Stomach smooth muscle (tissue), 2 donors: Measurements from ENCODE around the gene SCGB1D4.
"Not testable (repeated sequence)": the region's sequence is repeated elsewhere in the genome, so short reads cannot be mapped to it uniquely, and the experiment has no call there.

Source experiments
- H3K27ac ChIP-seq: one replicate; pipeline ENCODE4 v1.7.0; 2013; ENCODE audit warnings: mild to moderate bottlenecking, low read length, inconsistent platforms
- H3K27me3 ChIP-seq, 2 donors: one replicate each; pipeline ENCODE4 v1.7.0; 2013; ENCODE audit warnings: low read length in 2 of 2; ENCODE audit not compliant: insufficient read depth in 2 of 2, control insufficient read depth in 1 of 2
- H3K36me3 ChIP-seq, 2 donors: one replicate each; pipeline ENCODE4 v1.7.0; 2013; ENCODE audit warnings: low read length in 2 of 2; ENCODE audit not compliant: control insufficient read depth in 2 of 2, insufficient read depth in 2 of 2
- H3K4me1 ChIP-seq: one replicate; pipeline ENCODE4 v1.7.0; 2013; ENCODE audit warnings: low read length; ENCODE audit not compliant: control insufficient read depth, insufficient read depth
- H3K4me3 ChIP-seq, 2 donors: one replicate each; pipeline ENCODE4 v1.7.0; 2013; ENCODE audit warnings: low read length in 2 of 2
- H3K9ac ChIP-seq, 2 donors: one replicate each; pipeline ENCODE4 v1.7.0; 2013; ENCODE audit warnings: low read length in 2 of 2, mild to moderate bottlenecking in 1 of 2
- H3K9me3 ChIP-seq, 2 donors: one replicate each; pipeline ENCODE4 v1.7.0; 2013; ENCODE audit warnings: low read length in 2 of 2; ENCODE audit not compliant: control insufficient read depth in 2 of 2
- donor health status: healthy.
- donor health status: Pancreatic carcinoma.

Gene SCGB1D4

DNA sequence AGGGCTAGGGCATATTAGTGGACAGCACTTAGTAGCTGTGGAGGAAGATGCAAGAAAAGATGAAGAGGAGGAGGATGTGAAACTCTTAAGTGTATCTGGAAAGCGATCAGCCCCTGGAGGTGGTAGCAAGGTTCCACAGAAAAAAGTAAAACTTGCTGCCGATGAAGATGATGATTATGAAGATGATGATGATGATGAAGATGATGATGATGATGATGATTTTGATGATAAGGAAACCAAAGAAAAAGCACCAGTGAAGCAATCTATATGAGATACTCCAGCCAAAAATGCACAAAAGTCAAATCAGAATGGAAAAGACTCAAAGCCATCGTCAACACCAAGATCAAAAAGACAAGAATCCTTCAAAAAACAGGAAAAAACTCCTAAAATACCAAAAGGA is 32.4 kb upstream of the SCGB1D4 start:
- H3K4me1 ChIP-seq, H3K9me3 ChIP-seq, H3K36me3 ChIP-seq, H3K9ac ChIP-seq, H3K4me3 ChIP-seq, H3K27me3 ChIP-seq, H3K27ac ChIP-seq: not testable (repeated sequence)

DNA sequence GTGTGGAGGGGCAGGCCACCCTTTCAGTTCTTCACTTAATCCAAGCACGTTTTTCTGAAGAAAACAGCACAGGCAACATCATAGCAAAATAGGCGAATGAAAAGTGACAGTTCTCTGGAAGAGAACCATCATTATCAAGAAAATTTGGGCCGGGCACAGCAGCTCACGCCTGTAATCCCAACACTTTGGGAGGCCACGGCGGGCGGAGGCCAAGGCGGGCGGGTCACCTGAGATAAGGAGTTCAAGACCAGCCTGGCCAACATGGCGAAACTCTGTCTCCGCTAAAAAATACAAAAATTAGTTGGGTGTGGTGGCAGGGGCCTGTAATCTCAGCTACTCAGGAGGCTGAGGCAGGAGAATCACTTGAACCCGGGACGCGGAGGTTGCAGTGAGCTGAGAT is 28.7 kb upstream of the SCGB1D4 start:
- H3K27ac ChIP-seq, H3K4me3 ChIP-seq, H3K9ac ChIP-seq, H3K4me1 ChIP-seq, H3K27me3 ChIP-seq, H3K9me3 ChIP-seq, H3K36me3 ChIP-seq: not testable (repeated sequence)

DNA sequence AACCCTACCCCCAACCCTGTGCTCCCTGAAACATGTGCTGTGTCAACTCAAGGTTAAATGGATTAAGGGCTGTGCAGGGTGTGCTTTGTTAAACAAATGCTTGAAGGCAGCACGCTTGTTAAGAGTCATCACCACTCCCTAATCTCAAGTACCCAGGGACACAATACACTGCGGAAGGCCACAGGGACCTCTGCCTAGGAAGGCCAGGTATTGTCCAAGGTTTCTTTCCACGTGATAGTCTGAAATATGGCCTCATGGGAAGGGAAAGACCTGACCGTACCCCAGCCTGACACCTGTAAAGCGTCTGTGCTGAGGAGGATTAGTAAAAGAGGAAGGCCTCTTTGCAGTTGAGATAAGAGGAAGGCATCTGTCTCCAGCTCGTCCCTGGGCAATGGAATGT is 27.8 kb upstream of the SCGB1D4 start:
- H3K9me3 ChIP-seq, H3K27me3 ChIP-seq, H3K4me3 ChIP-seq, H3K36me3 ChIP-seq, H3K4me1 ChIP-seq, H3K27ac ChIP-seq, H3K9ac ChIP-seq: not testable (repeated sequence)

DNA sequence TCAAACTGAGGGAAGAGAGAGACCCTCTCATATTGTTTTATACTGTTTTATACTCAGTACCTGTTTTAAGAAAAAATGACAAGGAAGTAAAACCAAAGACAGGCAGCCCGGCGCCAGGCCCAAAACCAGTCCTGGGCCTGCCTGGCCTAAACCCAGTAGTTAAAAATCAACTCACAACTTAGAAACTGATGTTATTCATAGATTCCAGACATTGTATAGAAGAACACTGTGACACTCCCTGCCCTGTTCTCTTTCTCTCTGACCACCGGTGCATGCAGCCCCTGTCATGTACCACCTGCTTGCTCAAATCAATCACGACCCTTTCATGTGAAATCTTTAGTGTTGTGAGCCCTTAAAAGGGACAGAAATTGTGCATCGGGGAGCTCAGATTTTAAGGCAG is 26.9 kb upstream of the SCGB1D4 start:
- not testable (repeated sequence) for H3K9ac ChIP-seq, H3K4me1 ChIP-seq, H3K4me3 ChIP-seq, H3K36me3 ChIP-seq, H3K27ac ChIP-seq, H3K9me3 ChIP-seq, H3K27me3 ChIP-seq

DNA sequence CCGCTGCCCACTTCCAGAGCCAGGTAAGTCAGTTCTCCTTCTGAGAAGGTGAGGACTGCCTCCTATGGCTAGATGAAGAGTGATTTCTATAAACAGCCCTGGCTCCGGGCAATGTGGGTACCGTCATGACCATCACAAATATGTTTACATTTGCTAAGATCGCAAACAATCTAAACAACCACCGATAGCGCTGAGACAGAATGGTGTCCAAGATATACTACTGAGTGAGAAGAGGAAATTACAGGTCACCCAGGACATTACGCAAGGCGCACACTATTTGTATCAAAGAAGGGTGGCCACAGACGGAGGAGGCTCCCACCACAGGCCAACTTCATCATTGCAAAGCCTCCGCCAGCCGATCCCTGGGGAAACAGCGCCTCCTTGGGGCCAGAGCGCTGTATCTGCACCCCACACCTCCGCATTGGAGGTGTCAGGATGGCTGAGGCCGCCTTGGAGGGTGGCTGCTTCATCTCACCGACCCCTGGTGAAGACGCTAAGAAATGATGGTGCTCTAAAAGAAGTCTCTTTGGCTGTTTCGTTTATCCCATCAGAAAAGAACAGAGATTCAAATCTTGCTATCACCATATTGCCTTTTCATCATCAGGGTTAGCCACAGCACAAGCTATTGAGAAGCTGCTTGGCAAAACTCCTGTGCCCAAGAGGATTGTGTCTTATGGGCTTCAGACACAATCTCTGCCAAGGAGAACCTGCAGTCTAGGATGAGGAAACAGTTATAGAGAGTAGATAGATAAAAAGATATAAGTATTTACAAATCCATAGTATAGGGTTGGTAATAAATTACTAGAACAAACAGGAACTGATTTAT is 26.1 kb upstream of the SCGB1D4 start:
- no peak overlapping the region for H3K4me3 ChIP-seq

DNA sequence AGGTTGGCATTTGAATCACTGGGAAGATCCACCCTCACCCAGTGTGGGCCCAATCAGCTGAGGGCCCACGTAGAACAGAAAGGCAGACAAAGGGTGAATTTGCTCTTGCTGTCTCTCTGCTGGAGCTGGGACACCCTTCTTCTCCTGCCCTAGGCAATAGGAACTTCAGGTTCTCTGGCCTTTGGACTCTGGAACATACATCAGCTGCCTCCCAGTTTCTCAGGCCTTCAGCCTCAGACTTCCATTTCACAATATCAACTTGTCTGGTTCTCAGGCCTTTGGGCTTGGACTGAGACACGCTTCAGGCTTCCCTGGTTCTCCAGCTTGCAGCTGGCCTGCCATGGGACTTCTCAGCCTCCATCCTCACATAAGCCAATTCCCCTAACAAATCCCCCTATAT is 23.6 kb upstream of the SCGB1D4 start:
- Histone ChIP-seq H3K9ac (no peak overlapping the region), H3K27ac (no peak overlapping the region), H3K36me3 (no peaks in the 10 kb centered on the region), H3K27me3 (peaks cover 7 to 9% of the 10 kb centered on the region in 2 donors), H3K4me1 (no peaks in the 10 kb centered on the region), H3K9me3 (no peaks in the 10 kb centered on the region), H3K4me3 (no peak overlapping the region)

More for the DNA sequence above, 26.1 kb upstream of the SCGB1D4 start:
- Histone ChIP-seq H3K36me3 (no peaks in the 10 kb centered on the region), H3K27ac (no peak overlapping the region), H3K27me3 (peaks cover 7 to 9% of the 10 kb centered on the region in 2 donors), H3K4me1 (no peaks in the 10 kb centered on the region), H3K9ac (no peak overlapping the region), H3K9me3 (no peaks in the 10 kb centered on the region)

DNA sequence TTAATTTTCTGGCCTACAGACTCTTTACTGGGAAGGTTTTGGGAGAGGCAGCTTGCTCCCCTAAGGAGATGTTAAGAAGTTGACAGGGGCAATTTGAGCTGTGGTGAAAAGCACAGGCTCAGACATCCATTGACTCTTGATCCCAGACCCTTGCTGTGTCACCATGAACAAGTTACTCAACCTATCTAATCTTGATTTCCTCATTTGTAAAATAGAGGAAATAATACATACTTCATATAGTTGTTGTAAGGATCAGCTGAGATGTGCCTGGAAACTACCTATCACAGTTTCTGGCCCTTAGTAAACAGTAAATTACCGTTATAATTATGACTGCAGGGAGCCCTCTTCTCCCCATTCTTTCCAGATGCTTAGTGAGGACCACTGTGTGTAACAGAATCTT is 16.6 kb upstream of the SCGB1D4 start:
- Histone ChIP-seq H3K4me1 (no peaks in the 10 kb centered on the region), H3K9ac (no peak overlapping the region), H3K27me3 (peaks cover 8 to 9% of the 10 kb centered on the region in 2 donors), H3K27ac (no peak overlapping the region), H3K9me3 (no peaks in the 10 kb centered on the region), H3K4me3 (no peak overlapping the region), H3K36me3 (no peaks in the 10 kb centered on the region)

DNA sequence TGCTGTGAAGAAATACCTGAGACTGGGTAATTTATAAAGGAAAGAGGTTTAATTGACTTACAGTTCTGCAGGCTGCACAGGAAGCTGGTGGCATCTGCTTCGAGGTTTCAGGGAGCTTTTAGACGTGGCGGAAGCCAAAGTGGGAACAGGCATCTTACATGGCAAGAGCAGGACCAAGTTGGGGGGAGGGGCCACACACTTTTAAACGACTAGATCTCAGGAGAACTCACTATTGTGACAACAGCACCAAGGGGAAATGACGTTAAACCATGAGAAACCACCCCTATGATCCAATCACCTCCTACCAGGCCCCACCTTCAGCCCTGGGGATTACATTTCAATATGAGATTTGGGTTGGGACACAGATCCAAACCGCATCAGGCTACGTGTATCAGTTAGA is 11.1 kb upstream of the SCGB1D4 start:
- Histone ChIP-seq H3K9ac (no peak overlapping the region), H3K36me3 (no peaks in the 10 kb centered on the region), H3K27me3 (peaks cover 8 to 10% of the 10 kb centered on the region in 2 donors), H3K27ac (no peak overlapping the region), H3K4me1 (no peaks in the 10 kb centered on the region), H3K4me3 (no peak overlapping the region), H3K9me3 (no peaks in the 10 kb centered on the region)

DNA sequence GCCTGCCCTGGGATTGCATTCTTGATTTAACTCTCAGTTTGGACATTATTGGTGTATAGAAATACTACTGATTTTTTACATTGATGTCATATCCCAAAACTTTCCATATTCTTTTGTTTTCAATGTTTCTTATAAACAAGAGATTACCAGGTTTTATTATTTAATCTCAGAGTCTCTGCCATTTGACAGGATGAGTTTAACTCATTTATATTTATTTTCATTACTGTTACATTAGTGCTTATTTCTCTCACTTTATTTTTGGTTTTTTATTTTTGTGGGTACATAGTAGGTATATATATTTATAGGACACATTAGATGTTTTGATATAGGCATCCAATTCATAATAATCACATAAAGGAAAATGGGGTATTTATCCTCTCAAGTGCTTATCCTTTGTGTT is 9.1 kb upstream of the SCGB1D4 start:
- Histone ChIP-seq H3K36me3 (no peaks in the 10 kb centered on the region), H3K27me3 (peaks cover 4 to 8% of the 10 kb centered on the region in 2 donors), H3K9ac (no peak overlapping the region), H3K9me3 (no peaks in the 10 kb centered on the region), H3K4me3 (no peak overlapping the region), H3K4me1 (no peaks in the 10 kb centered on the region), H3K27ac (no peak overlapping the region)

DNA sequence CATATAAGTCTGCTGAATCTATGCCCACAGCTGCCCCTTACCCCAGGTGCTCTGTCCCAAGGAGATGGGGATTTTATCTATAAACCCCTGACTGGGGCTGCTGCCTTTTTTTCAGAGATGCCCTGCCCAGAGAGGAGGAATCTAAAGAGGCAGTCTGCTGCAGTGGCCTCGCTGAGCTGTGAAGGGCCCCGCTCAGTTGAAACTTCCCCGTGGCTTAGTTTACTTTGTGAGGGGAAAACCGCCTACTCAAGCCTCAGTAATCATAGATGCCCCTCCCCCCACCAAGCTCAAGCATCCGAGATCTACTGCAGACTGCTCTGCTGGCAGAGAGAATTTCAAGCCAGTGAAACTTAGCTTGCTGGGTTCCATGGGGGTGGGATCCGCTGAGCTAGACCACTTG is 7.4 kb upstream of the SCGB1D4 start:
- no peaks in the 10 kb centered on the region for H3K36me3 ChIP-seq
- H3K4me3 ChIP-seq, result no peak overlapping the region
- H3K9me3 ChIP-seq, result no peaks in the 10 kb centered on the region
- H3K27ac ChIP-seq, result no peak overlapping the region
- no peaks in the 10 kb centered on the region for H3K4me1 ChIP-seq
- H3K27me3 ChIP-seq, result peaks cover 0 to 5% of the 10 kb centered on the region in 2 donors
- H3K9ac ChIP-seq, result no peak overlapping the region

DNA sequence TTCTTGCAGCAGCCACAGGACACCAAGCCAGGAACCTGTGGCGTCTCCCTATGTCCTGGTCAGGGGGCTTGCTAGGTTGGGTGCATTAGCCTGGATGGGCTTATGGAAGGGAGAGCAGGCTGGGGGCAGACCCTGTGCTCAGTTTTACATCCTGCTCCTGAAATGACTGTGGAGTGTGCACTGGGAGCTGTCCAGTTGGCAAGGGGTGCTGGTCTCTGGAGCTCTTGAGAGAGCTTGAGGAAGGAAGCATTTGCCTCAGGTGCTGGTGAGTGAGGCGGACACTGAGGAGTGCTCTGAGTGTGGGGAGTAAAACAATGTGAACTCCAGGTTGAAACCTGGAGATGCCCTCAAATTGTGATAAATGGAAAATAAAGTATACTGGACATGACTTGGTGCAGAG is 3.4 kb downstream of the SCGB1D4 start:
- Histone ChIP-seq H3K4me3 (no peak overlapping the region), H3K9me3 (no peaks in the 10 kb centered on the region), H3K9ac (no peak overlapping the region), H3K27ac (no peak overlapping the region), H3K4me1 (no peaks in the 10 kb centered on the region), H3K27me3 (peaks cover 2 to 10% of the 10 kb centered on the region in 2 donors), H3K36me3 (no peaks in the 10 kb centered on the region)
